Hindlimb muscle (tissue), 1 donor: ENCODE measurements around the gene UPK3A. TPM values are rescaled to one million over a fixed set of nuclear protein-coding genes. Genes with fewer than 3 reads are reported as not detected.

Source experiments
- DNase-seq: peaks from one replicate; pipeline ENCODE4 v3.0.0-alpha.2; 2013
- polyA plus RNA-seq: library from polyadenylated mRNA; unstranded; fragments of 120-200 nt; gene quantifications from one replicate; pipeline ENCODE4 v1.2.1, GENCODE V29; 2013; ENCODE audit not compliant: insufficient read length

The UPK3A gene
- polyA plus RNA-seq, 1 donor = not detected

DNA sequence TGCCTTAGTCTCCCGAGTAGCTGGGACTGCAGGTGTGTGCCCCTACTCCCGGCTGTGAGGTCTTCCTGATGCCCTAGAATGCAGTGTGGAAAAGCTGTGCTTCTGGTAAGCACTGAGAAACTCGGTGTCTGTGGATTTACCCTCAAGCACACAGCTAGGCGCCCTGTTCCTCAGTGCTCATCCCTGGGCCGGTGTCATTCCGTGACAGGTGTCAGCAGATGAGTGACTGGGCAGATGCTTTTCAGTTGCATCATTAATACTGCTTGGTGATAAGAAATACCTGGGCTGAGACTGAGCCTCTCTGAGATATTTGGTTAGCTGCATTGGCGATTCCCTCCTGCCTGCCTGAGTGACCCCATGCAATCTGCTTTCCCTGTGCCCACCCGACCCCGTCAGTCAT lies 46.7 kb downstream of the UPK3A start:
- DNase-seq = no peak

DNA sequence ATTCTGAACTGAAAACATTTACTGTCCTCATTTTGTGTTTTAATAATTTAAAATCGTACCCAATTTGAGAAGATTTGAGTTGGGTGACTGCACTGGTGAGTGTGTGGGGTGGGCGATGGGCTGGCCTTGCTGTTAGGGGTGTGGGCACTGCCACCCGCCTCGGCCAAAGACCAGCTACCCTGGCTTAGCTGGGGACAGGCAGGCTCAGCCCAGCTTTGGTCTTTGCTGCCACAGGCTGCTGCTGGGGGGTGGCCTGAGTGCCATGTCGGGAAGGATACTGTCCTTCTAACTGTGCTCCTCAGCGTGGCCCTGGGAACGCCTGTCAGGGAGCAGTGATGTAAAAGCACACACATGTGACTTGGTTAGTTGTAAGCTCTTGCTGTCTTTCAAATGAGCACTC lies 47.3 kb downstream of the UPK3A start:
- DNase-seq = no peak

DNA sequence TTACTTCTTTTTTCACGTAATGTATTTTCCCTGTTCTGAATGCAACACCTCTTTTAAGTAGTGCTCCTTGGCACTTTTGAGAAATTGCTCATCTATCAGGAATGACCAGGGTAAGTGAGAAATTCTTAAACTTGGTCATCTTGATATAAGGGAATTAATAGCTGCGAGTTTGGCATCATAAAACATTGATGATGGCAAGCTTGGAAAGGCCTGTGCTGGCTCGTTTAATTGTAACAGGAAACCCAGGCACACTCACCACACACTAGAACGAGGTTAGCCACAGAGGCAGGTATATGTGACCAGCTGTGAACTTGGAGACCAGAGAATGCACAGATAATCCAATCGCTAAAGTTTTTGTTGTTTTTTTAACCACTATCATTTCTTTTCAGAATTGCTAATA lies 49.3 kb downstream of the UPK3A start:
- DNase-seq = no peak

DNA sequence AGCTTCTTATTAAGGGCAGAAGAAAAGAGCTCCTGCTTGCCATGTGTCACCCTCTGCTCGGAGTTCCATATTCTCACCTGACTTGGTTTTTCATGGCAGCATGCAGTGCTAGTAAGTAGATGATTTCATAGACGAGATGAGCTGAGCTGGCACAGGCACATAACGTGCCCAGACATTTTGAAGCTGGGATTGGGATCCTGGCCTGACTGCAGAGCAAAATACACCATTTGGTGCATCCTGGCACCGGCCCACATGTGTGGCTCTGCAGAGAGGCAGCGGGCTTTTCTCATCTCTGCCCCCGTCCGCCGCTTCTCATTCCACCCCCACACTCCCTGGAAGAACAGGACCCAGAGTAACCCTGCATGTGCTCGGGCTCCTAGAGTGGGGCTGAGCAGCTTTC lies 49.8 kb downstream of the UPK3A start:
- no peak for DNase-seq

DNA sequence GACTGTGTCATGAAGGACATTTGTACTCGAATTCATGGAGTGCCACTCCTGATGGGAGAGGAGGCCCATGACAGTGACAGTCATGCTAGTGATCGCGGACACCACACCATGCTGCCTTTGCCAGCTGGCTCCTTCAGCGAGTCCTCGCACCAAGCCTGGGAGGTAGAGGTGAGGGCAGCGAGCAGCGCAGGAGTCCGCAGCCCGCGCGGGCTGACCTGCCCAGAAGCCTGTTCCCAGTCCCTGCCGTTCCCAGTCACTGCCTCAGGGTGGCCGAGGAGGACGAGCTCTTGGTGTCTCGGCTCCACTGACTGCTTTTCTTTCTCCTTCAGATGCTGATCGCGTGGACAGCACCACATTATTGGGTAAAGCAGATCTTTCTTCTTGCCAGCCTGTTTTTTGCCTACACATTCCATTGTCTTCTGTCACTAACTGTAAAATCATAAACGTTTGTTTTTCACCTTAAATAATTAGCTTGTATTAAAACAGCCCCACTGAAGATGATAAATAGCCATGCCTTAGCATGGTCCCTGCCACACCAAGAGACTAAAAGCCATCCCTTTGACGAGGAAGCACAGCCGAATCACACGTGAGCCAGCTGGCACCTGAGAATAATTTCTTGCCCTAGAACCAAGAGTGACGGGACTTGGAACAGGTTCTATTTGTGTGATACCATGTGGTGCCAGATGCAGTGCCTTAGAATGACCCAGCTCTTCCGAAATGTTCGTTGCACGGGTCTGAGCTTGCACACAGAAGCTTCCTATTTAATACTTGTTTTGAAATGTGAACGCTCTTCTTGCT lies 50.5 kb downstream of the UPK3A start:
- no peak for DNase-seq

- DNase-seq = no peak
These were observed 51.2 kb downstream of the UPK3A start for GRCh38 chr22:45335854-45336522.

- DNase-seq = peak; percentile 75
These were observed 52.3 kb downstream of the UPK3A start for GRCh38 chr22:45336971-45337431.

DNA sequence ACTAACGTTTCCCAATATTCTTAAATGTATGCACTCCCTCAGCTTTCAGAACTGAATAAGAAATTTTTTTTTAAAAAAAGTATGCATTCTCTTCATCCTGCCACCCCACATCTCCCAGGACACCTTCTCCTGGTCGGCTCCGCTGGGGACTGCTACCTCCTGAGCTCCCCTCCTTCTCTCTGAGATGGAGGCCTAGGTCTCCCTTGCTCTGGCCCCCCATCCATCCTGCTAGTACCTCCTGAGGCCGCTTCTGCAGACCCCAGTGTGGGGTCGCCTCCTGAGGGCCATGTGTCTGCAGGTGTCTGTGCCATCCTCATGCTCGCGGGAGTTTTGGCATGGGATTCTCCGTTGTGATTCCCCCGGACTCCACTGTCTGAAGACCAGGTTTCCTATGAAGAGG lies 52.8 kb downstream of the UPK3A start:
- no peak for DNase-seq

GRCh38 chr22:45338795-45339194 lies 54.0 kb downstream of the UPK3A start:
- no peak for DNase-seq

DNA sequence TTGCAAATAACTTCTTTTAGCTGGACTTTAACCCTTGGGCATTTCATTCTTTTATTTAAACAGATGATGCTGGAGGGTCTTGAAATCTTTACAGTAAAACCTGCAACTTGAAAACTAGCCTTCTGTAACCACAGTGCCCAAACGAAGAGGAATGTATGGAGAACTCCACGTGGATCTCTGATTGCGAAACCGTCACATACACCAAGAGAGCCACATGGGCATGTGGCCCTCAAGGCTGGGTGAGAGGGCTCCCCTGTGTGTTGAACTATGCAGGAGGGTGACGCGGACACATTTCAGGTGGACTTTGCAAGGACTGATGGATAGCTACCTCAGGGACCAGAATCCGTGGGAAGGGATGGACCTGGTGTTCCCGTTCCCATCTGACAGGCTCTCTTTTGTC lies 55.6 kb downstream of the UPK3A start:
- DNase-seq = no peak

GRCh38 chr22:45341498-45341897 lies 56.7 kb downstream of the UPK3A start:
- no peak for DNase-seq

GRCh38 chr22:45343143-45343542 lies 58.4 kb downstream of the UPK3A start:
- DNase-seq = no peak

DNA sequence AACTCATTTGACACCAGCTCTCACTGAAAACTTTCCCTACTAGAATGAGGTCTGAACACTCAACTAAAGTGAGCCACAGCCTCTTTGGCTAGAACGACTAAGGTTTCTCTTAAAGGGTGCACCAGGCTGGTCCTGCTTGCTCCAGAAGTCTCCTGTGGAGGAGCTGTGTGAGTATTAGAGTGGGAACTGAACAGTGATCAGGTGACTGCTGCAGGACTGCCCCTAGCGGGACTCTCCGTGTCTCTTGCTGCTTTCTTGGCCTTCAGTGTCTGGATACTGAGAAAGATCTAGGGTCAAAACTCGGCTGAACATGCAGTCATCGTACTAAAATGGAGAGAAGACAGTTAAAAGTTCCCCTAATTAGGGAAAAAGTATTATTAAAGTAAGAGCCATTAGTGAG lies 59.6 kb downstream of the UPK3A start:
- DNase-seq = no peak

Other genes with a start within 250 kb of the UPK3A start
- gene NUP50, start 121.0 kb upstream of the UPK3A start, polyA plus RNA-seq = 18.7 TPM
- 16.4 TPM for gene KIAA0930, start 44.1 kb upstream of the UPK3A start, polyA plus RNA-seq
- 27.4 TPM for gene FAM118A, start 25.0 kb downstream of the UPK3A start, polyA plus RNA-seq
- 0.06 TPM for gene SMC1B, start 128.7 kb downstream of the UPK3A start, polyA plus RNA-seq
- 1.9 TPM for gene RIBC2, start 128.7 kb downstream of the UPK3A start, polyA plus RNA-seq
- gene FBLN1, start 217.9 kb downstream of the UPK3A start, polyA plus RNA-seq = 134 TPM